Thoracic aorta endothelial cell (primary cell): ENCODE data around the gene SNX5. TPM values are rescaled to one million over a fixed set of nuclear protein-coding genes. Genes with fewer than 3 reads are reported as not detected.

Source experiments
- small RNA-seq: library from RNA; depleted of rRNA; stranded (forward); fragments of <200 nt; gene quantifications from one replicate; pipeline ENCODE3, GENCODE V24; 2012
- total RNA-seq: library from RNA; depleted of rRNA; stranded (reverse); fragments of >200 nt; gene quantifications from 2 replicates; pipeline ENCODE4 v1.2.3, GENCODE V29; 2012

Gene SNX5
- 205 and 232 TPM in 2 replicates for total RNA-seq

GRCh38 chr20:17968366-17969277 is at the start of gene SNX5, which contains the start of gene MGME1:
Gene SNX5, minus strand, starts transcription at chr20:17968794. Its CDS starts 369 bp downstream, at chr20:17968425.
Gene MGME1, plus strand, starts transcription at chr20:17969018. Its CDS starts 842 bp downstream, at chr20:17969860.

Small RNAs within 50 kb of the gene (small RNA-seq; reads per million reads assigned to genes)
- gene RNU6-192P (not detected), gene SNORD17 (579 reads per million, percentile 99 among the genes with 10 or more reads in this experiment)

Other genes with a start within 250 kb of the SNX5 start
- 16.3 and 17.3 TPM in 2 replicates for gene MGME1, start 224 bp upstream of the SNX5 start, total RNA-seq
- gene OVOL2, start 89.1 kb upstream of the SNX5 start, total RNA-seq = not detected in 2 replicates
- 12.0 and 12.9 TPM in 2 replicates for gene KAT14, start 169.1 kb upstream of the SNX5 start, total RNA-seq
- 11.6 and 14.1 TPM in 2 replicates for gene PET117, start 169.1 kb upstream of the SNX5 start, total RNA-seq